Measurements from ENCODE around the gene MAP1LC3B. TPM values are rescaled to one million over a fixed set of nuclear protein-coding genes. Genes with fewer than 3 reads are reported as not detected.
A peak's percentile ranks its signal among the peaks of the same experiment; 100 is the strongest.

Gene MAP1LC3B
- total and polyA plus RNA-seq, 8 donors, result 47.7 to 75.9 (median 52.5) TPM

GRCh38 chr16:87437327-87437726 lies 45.2 kb downstream of the MAP1LC3B start:
- TF ChIP-seq, protein P1, sequence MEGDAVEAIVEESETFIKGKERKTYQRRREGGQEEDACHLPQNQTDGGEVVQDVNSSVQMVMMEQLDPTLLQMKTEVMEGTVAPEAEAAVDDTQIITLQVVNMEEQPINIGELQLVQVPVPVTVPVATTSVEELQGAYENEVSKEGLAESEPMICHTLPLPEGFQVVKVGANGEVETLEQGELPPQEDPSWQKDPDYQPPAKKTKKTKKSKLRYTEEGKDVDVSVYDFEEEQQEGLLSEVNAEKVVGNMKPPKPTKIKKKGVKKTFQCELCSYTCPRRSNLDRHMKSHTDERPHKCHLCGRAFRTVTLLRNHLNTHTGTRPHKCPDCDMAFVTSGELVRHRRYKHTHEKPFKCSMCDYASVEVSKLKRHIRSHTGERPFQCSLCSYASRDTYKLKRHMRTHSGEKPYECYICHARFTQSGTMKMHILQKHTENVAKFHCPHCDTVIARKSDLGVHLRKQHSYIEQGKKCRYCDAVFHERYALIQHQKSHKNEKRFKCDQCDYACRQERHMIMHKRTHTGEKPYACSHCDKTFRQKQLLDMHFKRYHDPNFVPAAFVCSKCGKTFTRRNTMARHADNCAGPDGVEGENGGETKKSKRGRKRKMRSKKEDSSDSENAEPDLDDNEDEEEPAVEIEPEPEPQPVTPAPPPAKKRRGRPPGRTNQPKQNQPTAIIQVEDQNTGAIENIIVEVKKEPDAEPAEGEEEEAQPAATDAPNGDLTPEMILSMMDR (IDR thresholded peaks at IDR 0.05), result no peak
- no peak for DNase-seq
- no peak for ATAC-seq
- Histone ChIP-seq H3K36me3 (peaks cover 0 to 5% of the 10 kb centered on the region in 2 donors), H3K27ac (no peak overlapping the region), H3K9me3 (no peaks in the 10 kb centered on the region), H3K4me3 (no peak overlapping the region), H3K4me1 (peaks cover 8 to 37% of the 10 kb centered on the region in 2 donors), H3K27me3 (no peaks in the 10 kb centered on the region)
- intact Hi-C loops (cut with DNase I), result no loop called here

DNA sequence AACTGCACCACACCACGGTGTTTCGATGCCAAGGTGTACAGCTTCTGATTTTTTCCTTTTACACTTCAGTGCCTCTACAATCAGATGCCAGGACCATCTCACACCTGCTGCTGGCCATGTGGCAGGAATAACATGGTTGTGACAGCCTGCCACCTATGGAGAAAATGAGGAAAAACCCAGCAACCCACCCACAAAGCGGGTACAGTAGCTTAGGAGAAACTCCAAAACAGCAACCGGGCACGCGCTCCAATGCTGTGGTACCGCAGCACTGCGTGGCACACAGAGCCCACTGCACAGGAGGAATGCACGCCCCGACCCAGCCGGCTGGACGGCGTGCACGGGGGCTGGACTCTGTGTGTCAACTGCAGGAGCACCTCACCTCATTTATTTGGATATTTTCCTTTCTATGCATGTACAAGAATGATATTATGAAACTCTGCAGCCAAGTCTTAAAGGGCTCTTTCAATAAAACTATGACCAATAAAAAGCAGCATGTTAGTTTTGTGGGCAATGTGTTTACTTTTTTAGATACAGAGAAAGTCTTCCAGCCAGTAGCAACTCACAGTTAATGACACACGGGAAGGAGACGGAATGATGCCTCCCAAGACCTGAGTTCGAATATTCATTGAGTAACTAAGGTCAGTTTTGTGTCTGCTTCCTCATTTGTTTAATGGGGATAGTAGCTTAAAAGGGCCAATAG lies 45.9 kb downstream of the MAP1LC3B start:
- intact Hi-C loops (cut with DNase I), result no loop called here
- Histone ChIP-seq H3K27ac (no peak overlapping the region), H3K4me1 (peaks cover 8 to 37% of the 10 kb centered on the region in 2 donors), H3K36me3 (no peaks in the 10 kb centered on the region), H3K4me3 (no peak overlapping the region), H3K27me3 (no peaks in the 10 kb centered on the region), H3K9me3 (no peaks in the 10 kb centered on the region)
- no peak for DNase-seq
- TF ChIP-seq, protein P1 (IDR thresholded peaks at IDR 0.05), result no peak
- no peak for ATAC-seq

- Histone ChIP-seq H3K36me3 (no peaks in the 10 kb centered on the region), H3K4me3 (no peak overlapping the region), H3K27ac (no peak overlapping the region), H3K4me1 (peaks cover 8 to 37% of the 10 kb centered on the region in 2 donors), H3K9me3 (no peaks in the 10 kb centered on the region), H3K27me3 (no peaks in the 10 kb centered on the region)
- ATAC-seq (no peak), DNase-seq (no peak)
- TF ChIP-seq, protein P1 (IDR thresholded peaks at IDR 0.05), result no peak
- intact Hi-C loops (cut with DNase I), result no loop called here
Observed at GRCh38 chr16:87438611-87438985, 46.5 kb downstream of the MAP1LC3B start.

GRCh38 chr16:87439926-87440325 lies 47.8 kb downstream of the MAP1LC3B start:
- Histone ChIP-seq H3K27ac (no peak overlapping the region), H3K4me3 (no peak overlapping the region), H3K9me3 (no peaks in the 10 kb centered on the region), H3K36me3 (peaks cover 0 to 4% of the 10 kb centered on the region in 2 donors), H3K4me1 (peaks cover 8 to 31% of the 10 kb centered on the region in 2 donors), H3K27me3 (no peaks in the 10 kb centered on the region)
- DNase-seq, result no peak
- TF ChIP-seq, protein P1 (IDR thresholded peaks at IDR 0.05), result no peak
- ATAC-seq, result no peak
- intact Hi-C loops (cut with DNase I), result no loop called here

GRCh38 chr16:87441886-87442580 lies 49.9 kb downstream of the MAP1LC3B start:
- Histone ChIP-seq H3K27me3 (no peaks in the 10 kb centered on the region), H3K4me1 (peaks cover 0 to 11% of the 10 kb centered on the region in 2 donors), H3K27ac (no peak overlapping the region), H3K9me3 (no peaks in the 10 kb centered on the region), H3K36me3 (peaks cover 0 to 20% of the 10 kb centered on the region in 2 donors), H3K4me3 (no peak overlapping the region)
- no peak for ATAC-seq
- DNase-seq, result peak in 1 of 4 donors; percentile 21
- TF ChIP-seq, protein P1 (IDR thresholded peaks at IDR 0.05), result no peak
- intact Hi-C loops (cut with DNase I), result no loop called here
